Fibroblast of lung (primary cell): ENCODE data around the gene ZNF506. TPM values are rescaled to one million over a fixed set of nuclear protein-coding genes. Genes with fewer than 3 reads are reported as not detected.

Experiments
- DNase-seq, 2 donors: peaks; one replicate each; pipeline versions ENCODE4 v3.0.0 to v3.0.0-alpha.2; 2010; ENCODE audit warnings: low read depth in 2 of 2
- H2AFZ ChIP-seq: 2 replicates; pipeline ENCODE4 v1.5.1; 2012; ENCODE audit warnings: low read length, control low read depth, inconsistent platforms
- H3K27ac ChIP-seq: 2 replicates; pipeline ENCODE4 v1.5.1; 2011; ENCODE audit warnings: low read length, control low read depth; ENCODE audit not compliant: insufficient read depth
- H3K27me3 ChIP-seq: 2 replicates; pipeline ENCODE4 v1.5.1; 2011; ENCODE audit warnings: mild to moderate bottlenecking, low read length; ENCODE audit not compliant: control insufficient read depth, insufficient read depth
- H3K36me3 ChIP-seq: 2 replicates; pipeline ENCODE4 v1.5.1; 2011; ENCODE audit warnings: low read length; ENCODE audit not compliant: control insufficient read depth, insufficient read depth
- H3K4me1 ChIP-seq: 2 replicates; pipeline ENCODE4 v1.5.1; 2011; ENCODE audit warnings: low read length; ENCODE audit not compliant: control insufficient read depth, insufficient read depth; ENCODE audit errors: extremely low read depth
- H3K4me2 ChIP-seq: 2 replicates; pipeline ENCODE4 v1.5.1; 2011; ENCODE audit warnings: low read length, control low read depth; ENCODE audit not compliant: insufficient read depth; ENCODE audit errors: extremely low read depth
- H3K4me3 ChIP-seq, 4 experiments: fragments of 200-600 bp in 1 of 4; sonication (generic) in 1 of 4; replicated peaks in 1 of 4; 2 replicates each; pipeline ENCODE4 v1.5.1; 2011 to 2016; ENCODE audit warnings: low read length in 4 of 4, low read depth in 3 of 4, mild to moderate bottlenecking in 3 of 4, control low read depth in 2 of 4, inconsistent platforms in 1 of 4, mixed read lengths in 1 of 4; ENCODE audit not compliant: insufficient read depth in 1 of 4; ENCODE audit errors: control extremely low read depth in 1 of 4
- H3K79me2 ChIP-seq: 2 replicates; pipeline ENCODE4 v1.5.1; 2012; ENCODE audit warnings: mild to moderate bottlenecking, low read length, inconsistent platforms; ENCODE audit not compliant: control insufficient read depth, insufficient read depth
- H3K9ac ChIP-seq: 2 replicates; pipeline ENCODE4 v1.5.1; 2011; ENCODE audit warnings: mild to moderate bottlenecking, low read length, control low read depth; ENCODE audit not compliant: insufficient read depth
- H3K9me3 ChIP-seq: 2 replicates; pipeline ENCODE4 v1.5.1; 2012; ENCODE audit warnings: low read depth, low read length; ENCODE audit not compliant: control insufficient read depth, insufficient read depth
- H4K20me1 ChIP-seq: 2 replicates; pipeline ENCODE4 v1.5.1; 2011; ENCODE audit warnings: low read length; ENCODE audit not compliant: control insufficient read depth, insufficient read depth; ENCODE audit errors: extremely low read depth
- CTCF ChIP-seq, 2 donors: IDR thresholded peaks in 1 of 2; conservative IDR thresholded peaks in 1 of 2; 1 replicate in 1 of 2; 2 replicates in 1 of 2; pipeline ENCODE4 v1.5.1; 2011 to 2012; ENCODE audit warnings: low read length in 2 of 2, control low read depth in 1 of 2, inconsistent platforms in 1 of 2, low read depth in 1 of 2, mild to moderate bottlenecking in 1 of 2
- EZH2 ChIP-seq: IDR thresholded peaks from 2 replicates; pipeline ENCODE4 v1.5.1; 2012; ENCODE audit warnings: low read length, control low read depth, mild to moderate bottlenecking; ENCODE audit errors: missing control alignments
- polyA plus RNA-seq, 2 donors: library from polyadenylated mRNA; depleted of rRNA in 1 of 2; stranded (reverse) in 1 of 2; unstranded in 1 of 2; fragments of >200 nt; gene quantifications; 2 replicates each; pipeline ENCODE4 v1.2.1, GENCODE V29; 2011 to 2012; ENCODE audit warnings: missing spikeins in 1 of 2
- total RNA-seq: library from RNA; depleted of rRNA; stranded (reverse); fragments of >200 nt; gene quantifications from 2 replicates; pipeline ENCODE4 v1.2.1, GENCODE V29; 2014

The ZNF506 gene
- total and polyA plus RNA-seq, 2 donors (not counting 1 experiment from before 2014, with no cell fraction given): 9.6 to 16.5 TPM

DNA sequence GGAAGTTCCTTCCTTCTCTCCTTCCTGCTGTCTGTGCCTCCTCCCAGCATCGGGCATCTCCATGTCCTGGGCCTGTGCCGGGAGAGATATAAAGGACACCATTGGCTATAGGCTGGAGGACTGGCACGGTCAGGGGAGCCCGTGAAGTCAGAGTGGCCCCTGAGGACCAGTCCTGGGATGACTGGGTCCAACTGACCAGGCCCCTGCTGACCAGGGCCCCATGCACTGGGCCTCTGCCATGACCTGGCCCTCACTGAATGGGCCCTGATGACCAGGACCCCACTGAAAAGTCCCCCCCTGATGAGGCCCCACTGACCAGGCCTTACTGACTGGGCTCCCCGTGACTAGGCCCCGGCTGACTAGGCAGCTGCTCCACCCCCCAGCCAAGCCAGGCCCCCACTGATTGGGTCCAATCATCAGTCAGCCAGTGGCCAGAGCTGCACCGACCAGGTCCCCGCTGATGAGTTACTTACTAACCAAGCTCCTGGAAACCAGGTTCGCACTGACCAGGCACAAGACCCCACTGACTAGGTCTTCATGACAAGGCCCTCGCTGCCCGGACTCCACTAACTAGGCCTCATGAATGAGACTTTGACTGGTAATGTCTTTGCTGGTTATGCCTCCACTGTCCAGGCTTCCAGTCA, 68.7 kb downstream of the ZNF506 start:
- no peaks in the 10 kb centered on the region for H3K27me3 ChIP-seq
- no peak for DNase-seq
- H3K36me3 ChIP-seq: no peaks in the 10 kb centered on the region
- H3K9me3 ChIP-seq: no peaks in the 10 kb centered on the region
- no peaks in the 10 kb centered on the region for H4K20me1 ChIP-seq
- H3K27ac ChIP-seq: no peak overlapping the region
- no peak overlapping the region for H2AFZ ChIP-seq
- H3K4me3 ChIP-seq: no peak overlapping the region
- H3K9ac ChIP-seq: no peak overlapping the region
- TF ChIP-seq CTCF (conservative IDR thresholded peaks at IDR 0.05 in 1 of 2, IDR thresholded peaks at IDR 0.05 in 1 of 2; ENCODE audit: low read depth in 1 of 2, low read length in 2 of 2): no peak
- no peak for TF ChIP-seq EZH2
- H3K4me2 ChIP-seq: no peak overlapping the region
- H3K79me2 ChIP-seq: no peaks in the 10 kb centered on the region
- no peaks in the 10 kb centered on the region for H3K4me1 ChIP-seq

GRCh38 chr19:19751846-19752245, 69.7 kb downstream of the ZNF506 start:
- no peak for TF ChIP-seq CTCF (conservative IDR thresholded peaks at IDR 0.05 in 1 of 2, IDR thresholded peaks at IDR 0.05 in 1 of 2; ENCODE audit: low read depth in 1 of 2, low read length in 2 of 2)
- TF ChIP-seq EZH2: no peak

GRCh38 chr19:19750842-19751790, 70.4 kb downstream of the ZNF506 start:
- Histone ChIP-seq H3K36me3 (no peaks in the 10 kb centered on the region), H3K27me3 (no peaks in the 10 kb centered on the region), H3K9me3 (no peaks in the 10 kb centered on the region), H3K79me2 (no peaks in the 10 kb centered on the region), H3K4me3 (no peak overlapping the region), H3K27ac (no peak overlapping the region), H2AFZ (no peak overlapping the region), H3K9ac (no peak overlapping the region), H3K4me2 (no peak overlapping the region), H3K4me1 (no peaks in the 10 kb centered on the region), H4K20me1 (no peaks in the 10 kb centered on the region)
- no peak for TF ChIP-seq EZH2
- TF ChIP-seq CTCF (conservative IDR thresholded peaks at IDR 0.05 in 1 of 2, IDR thresholded peaks at IDR 0.05 in 1 of 2; ENCODE audit: low read depth in 1 of 2, low read length in 2 of 2): no peak
- DNase-seq: no peak

More at GRCh38 chr19:19751846-19752245, 69.7 kb downstream of the ZNF506 start:
- H3K9ac ChIP-seq: no peak overlapping the region
- no peaks in the 10 kb centered on the region for H3K36me3 ChIP-seq
- DNase-seq: no peak
- H3K79me2 ChIP-seq: no peaks in the 10 kb centered on the region
- H3K4me1 ChIP-seq: no peaks in the 10 kb centered on the region
- H4K20me1 ChIP-seq: no peaks in the 10 kb centered on the region
- H3K27ac ChIP-seq: no peak overlapping the region
- H3K4me3 ChIP-seq: no peak overlapping the region
- H3K27me3 ChIP-seq: no peaks in the 10 kb centered on the region
- no peaks in the 10 kb centered on the region for H3K9me3 ChIP-seq
- H2AFZ ChIP-seq: no peak overlapping the region
- no peak overlapping the region for H3K4me2 ChIP-seq
